GM12878 (cell line): Measurements from ENCODE around the gene TMUB1. TPM values are rescaled to one million over a fixed set of nuclear protein-coding genes. Genes with fewer than 3 reads are reported as not detected.

Source experiments
- BHLHE40 ChIP-seq, 2 experiments: fragments of 450-650 bp in 1 of 2; IDR thresholded peaks; 2 replicates each; pipeline ENCODE4 v1.6.1; 2011 to 2017; ENCODE audit warnings: low read depth in 2 of 2, borderline replicate concordance in 1 of 2, improper control_type of control experiment in 1 of 2, low read length in 1 of 2, mild to moderate bottlenecking in 1 of 2
- CBX5 ChIP-seq: sonication (generic); IDR thresholded peaks from 2 replicates; pipeline ENCODE4 v1.6.1; 2016; ENCODE audit warnings: low read depth, moderate library complexity, mild to moderate bottlenecking, inconsistent platforms
- EED ChIP-seq: sonication (generic); IDR thresholded peaks from 2 replicates; pipeline ENCODE4 v1.6.1; 2016; ENCODE audit warnings: antibody characterized with exemption, low read depth
- HDAC2 ChIP-seq: fragments of 200-600 bp; sonication (generic); IDR thresholded peaks from 2 replicates; pipeline ENCODE4 v1.6.1; 2017
- MEF2B ChIP-seq: fragments of 450-650 bp; IDR thresholded peaks from 2 replicates; pipeline ENCODE4 v1.6.1; 2018; ENCODE audit warnings: mild to moderate bottlenecking, moderate library complexity; ENCODE audit not compliant: partially characterized antibody, poor library complexity, severe bottlenecking
- NR2F1 ChIP-seq: fragments of 450-650 bp; conservative IDR thresholded peaks from 2 replicates; pipeline ENCODE4 v1.6.1; 2017; ENCODE audit warnings: mild to moderate bottlenecking
- POU2F2 ChIP-seq: IDR thresholded peaks from 3 replicates; pipeline ENCODE4 v1.6.1; 2011; ENCODE audit warnings: low read depth, mild to moderate bottlenecking, low read length, borderline replicate concordance
- SMAD1 ChIP-seq: fragments of 450-650 bp; IDR thresholded peaks from 2 replicates; pipeline ENCODE4 v1.6.1; 2018; ENCODE audit warnings: mild to moderate bottlenecking, low read depth; ENCODE audit not compliant: partially characterized antibody
- polyA plus RNA-seq, 11 experiments: library from polyadenylated mRNA; depleted of rRNA in 4 of 11; unstranded in 6 of 11; stranded (reverse) in 5 of 11; fragments of >200 nt; fragmentation: Nextera tagmentation in 4 of 11; fragmentation: Illumina TruSeq in 1 of 11; extraction: Ambion mirVana in 4 of 11; extraction: Trizol in 1 of 11; gene quantifications; 1 replicate in 1 of 11; 2 replicates in 10 of 11; pipeline versions ENCODE4 v1.2.1 to v1.2.3, GENCODE V29; 2011 to 2016; ENCODE audit warnings: inconsistent platforms in 2 of 11, missing spikeins in 2 of 11, low read depth in 1 of 11
- total RNA-seq, 4 experiments: library from RNA; depleted of rRNA in 3 of 4; stranded (reverse); fragments of >200 nt in 3 of 4; fragmentation: Illumina TruSeq in 1 of 4; extraction: Trizol in 1 of 4; gene quantifications; 2 replicates each; pipeline versions ENCODE4 v1.2.1 to v1.2.3, GENCODE V29; 2013 to 2021
- TF ChIP-seq, protein P1 (sequence below): fragments of 450-650 bp; IDR thresholded peaks from 2 replicates; pipeline ENCODE4 v1.6.1; 2016; ENCODE audit warnings: mild to moderate bottlenecking
- TF ChIP-seq, protein P2 (sequence below): fragments of 450-650 bp; IDR thresholded peaks from 2 replicates; pipeline ENCODE4 v1.6.1; 2016; ENCODE audit warnings: mild to moderate bottlenecking, moderate library complexity, borderline replicate concordance

TMUB1 gene
- total and polyA plus RNA-seq, 10 of the 15 experiments (the other 5 are each of a cell fraction or from before 2014, with no cell fraction given) = 0.27 to 79.5 (median 41.3) TPM; not detected in 1

DNA sequence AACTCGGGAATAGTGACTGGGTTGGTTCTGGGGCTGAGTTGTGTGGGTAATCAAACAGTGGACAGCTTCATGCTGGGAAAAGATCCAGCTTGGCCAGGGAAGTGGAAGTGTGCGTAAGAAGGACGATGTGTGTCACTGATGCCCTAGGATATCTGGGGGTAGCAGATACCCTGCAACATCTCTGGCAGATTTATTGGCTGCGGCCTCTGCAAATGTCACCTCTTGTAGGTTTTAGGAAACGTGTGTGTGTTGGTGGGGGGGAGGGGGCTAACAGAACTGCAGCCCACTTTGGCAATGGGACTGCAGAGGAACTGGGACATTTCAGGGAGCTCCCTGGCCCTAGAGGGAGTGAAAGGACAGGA, 2.0 kb upstream of the TMUB1 start (continued):
- TF ChIP-seq, protein P1, sequence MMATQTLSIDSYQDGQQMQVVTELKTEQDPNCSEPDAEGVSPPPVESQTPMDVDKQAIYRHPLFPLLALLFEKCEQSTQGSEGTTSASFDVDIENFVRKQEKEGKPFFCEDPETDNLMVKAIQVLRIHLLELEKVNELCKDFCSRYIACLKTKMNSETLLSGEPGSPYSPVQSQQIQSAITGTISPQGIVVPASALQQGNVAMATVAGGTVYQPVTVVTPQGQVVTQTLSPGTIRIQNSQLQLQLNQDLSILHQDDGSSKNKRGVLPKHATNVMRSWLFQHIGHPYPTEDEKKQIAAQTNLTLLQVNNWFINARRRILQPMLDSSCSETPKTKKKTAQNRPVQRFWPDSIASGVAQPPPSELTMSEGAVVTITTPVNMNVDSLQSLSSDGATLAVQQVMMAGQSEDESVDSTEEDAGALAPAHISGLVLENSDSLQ = no peak
- no peak for TF ChIP-seq EED
- TF ChIP-seq, protein P2, sequence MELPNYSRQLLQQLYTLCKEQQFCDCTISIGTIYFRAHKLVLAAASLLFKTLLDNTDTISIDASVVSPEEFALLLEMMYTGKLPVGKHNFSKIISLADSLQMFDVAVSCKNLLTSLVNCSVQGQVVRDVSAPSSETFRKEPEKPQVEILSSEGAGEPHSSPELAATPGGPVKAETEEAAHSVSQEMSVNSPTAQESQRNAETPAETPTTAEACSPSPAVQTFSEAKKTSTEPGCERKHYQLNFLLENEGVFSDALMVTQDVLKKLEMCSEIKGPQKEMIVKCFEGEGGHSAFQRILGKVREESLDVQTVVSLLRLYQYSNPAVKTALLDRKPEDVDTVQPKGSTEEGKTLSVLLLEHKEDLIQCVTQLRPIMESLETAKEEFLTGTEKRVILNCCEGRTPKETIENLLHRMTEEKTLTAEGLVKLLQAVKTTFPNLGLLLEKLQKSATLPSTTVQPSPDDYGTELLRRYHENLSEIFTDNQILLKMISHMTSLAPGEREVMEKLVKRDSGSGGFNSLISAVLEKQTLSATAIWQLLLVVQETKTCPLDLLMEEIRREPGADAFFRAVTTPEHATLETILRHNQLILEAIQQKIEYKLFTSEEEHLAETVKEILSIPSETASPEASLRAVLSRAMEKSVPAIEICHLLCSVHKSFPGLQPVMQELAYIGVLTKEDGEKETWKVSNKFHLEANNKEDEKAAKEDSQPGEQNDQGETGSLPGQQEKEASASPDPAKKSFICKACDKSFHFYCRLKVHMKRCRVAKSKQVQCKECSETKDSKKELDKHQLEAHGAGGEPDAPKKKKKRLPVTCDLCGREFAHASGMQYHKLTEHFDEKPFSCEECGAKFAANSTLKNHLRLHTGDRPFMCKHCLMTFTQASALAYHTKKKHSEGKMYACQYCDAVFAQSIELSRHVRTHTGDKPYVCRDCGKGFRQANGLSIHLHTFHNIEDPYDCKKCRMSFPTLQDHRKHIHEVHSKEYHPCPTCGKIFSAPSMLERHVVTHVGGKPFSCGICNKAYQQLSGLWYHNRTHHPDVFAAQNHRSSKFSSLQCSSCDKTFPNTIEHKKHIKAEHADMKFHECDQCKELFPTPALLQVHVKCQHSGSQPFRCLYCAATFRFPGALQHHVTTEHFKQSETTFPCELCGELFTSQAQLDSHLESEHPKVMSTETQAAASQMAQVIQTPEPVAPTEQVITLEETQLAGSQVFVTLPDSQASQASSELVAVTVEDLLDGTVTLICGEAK = no peak
- TF ChIP-seq BHLHE40 (IDR thresholded peaks at IDR 0.05; ENCODE audit: borderline replicate concordance in 1 of 2, low read depth in 2 of 2, low read length in 1 of 2) = no peak
- TF ChIP-seq NR2F1 = no peak
- TF ChIP-seq SMAD1 = no peak
- TF ChIP-seq CBX5 = no peak
- no peak for TF ChIP-seq MEF2B
- no peak for TF ChIP-seq POU2F2
- no peak for TF ChIP-seq HDAC2
- TF ChIP-seq, all 136 proteins: peak for 0
